Stimulated activated naive CD4-positive, alpha-beta T cell (primary cell): ENCODE data around the gene PIGM.
A peak's percentile ranks its signal among the peaks of the same experiment; 100 is the strongest.

Experiments used
- DNase-seq, 6 experiments: peaks; one replicate each; lab custom pipeline; 2025; lab: John Stamatoyannopoulos, UW

Gene PIGM

DNA sequence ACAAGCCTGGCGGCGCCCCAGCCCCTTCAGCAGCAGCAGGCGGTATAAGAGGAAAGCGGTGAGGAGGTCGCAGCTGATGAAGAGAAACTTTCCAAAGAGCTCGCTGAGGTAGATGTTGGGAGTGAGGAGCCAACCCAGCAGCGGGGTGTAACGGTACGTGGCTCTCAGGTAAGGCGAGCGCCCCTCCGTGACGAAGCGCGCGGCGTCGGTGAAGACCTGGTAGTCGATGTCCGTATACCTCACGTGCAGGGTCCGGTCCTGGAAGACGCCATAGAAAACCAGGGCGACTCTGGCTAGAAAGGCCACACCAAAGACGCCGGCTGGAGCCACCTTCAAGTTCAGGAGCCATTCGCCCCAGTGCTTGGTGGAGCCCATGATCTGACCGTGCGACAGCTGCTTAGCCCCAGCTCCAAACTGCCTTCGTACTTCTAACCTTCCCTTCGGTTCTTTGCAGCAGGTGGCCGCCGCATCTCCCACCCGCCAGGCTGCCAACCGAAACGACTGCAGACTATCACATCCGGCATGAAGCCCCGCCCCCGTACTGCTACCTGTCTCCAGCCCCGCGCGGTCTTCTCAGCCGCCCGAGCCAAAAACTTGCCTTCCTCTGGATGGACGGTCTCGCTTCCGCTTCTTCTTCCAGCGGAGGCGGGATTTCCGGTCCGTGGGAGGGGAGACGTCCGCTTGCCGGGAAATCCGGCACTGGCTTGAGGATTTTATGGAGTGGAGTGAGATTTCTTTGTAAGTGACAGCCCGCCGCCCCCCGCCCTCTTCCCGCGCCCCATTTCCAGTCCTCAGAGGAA is at the start of gene PIGM:
Gene PIGM, minus strand, starts transcription at position 626 of the 800 bp plus-strand sequence. Its CDS starts 251 bp downstream, at position 375.
- DNase-seq, result peak; percentile 81 to 91 (median 87)

GRCh38 chr1:160081261-160081936 is 49.6 kb upstream of the PIGM start, which contains the start of gene KCNJ9:
TSS of gene KCNJ9 (plus strand) at chr1:160081538. CDS start at chr1:160084031, 2,493 bp downstream.
- DNase-seq, result no peak

DNA sequence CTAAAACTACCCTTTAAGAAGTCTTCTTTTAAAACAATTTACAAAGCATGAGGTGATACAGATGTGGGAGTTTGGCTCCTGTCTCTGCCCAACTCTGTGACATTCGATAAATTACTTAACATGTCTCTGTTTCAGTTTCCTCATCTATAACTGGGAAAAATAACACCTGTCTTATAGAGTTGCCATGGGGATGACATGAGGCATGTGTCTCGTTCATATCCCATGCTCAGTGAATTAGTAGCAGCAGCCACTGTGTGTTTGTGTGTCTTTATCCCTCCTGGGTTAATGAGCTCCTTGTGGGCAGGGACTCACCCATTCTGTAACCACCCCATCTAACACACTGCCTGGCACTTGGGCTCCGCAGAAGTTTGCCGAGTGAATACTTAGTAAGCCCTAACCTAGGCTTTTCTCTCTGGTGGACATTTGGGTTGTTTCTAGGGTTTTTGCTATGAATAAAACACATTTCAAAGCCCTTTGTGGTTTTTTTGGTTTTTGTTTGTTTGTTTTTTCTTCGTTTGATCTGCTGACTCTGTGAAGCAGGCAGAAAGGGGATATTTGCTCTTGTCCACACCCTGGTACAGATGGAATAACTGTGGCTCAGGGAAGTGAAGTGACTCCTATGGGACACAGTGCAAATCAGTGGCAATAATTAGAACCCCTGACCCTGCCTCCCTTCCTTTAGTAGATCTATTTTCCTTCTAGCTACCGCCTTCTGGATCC is 48.8 kb upstream of the PIGM start:
- DNase-seq, result no peak

- no peak for DNase-seq
Observed at GRCh38 chr1:160079448-160079847, 47.7 kb upstream of the PIGM start.

GRCh38 chr1:160078512-160079195 is 46.9 kb upstream of the PIGM start:
- DNase-seq, result peak; percentile 9 to 63 (median 40)

DNA sequence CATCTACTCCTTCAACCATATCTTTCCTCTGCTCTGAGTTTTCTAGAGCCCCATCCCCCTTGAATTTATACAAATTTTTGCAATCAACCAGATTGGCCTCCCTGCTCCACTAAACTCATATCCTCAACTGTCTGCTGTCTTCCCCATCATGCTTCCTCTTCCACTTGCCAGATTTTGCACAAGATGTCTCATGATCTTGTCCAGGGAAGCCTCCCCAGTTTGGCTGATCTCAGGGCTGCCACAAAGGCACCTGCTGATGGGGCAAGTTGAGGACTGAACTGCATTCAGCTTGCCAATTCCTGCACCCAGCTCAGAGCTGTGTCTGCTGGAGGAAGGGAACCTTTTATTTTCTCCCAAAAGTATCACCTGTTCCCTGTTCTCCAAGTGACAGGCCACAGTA is 45.7 kb upstream of the PIGM start:
- no peak for DNase-seq

GRCh38 chr1:160076295-160076694 is 44.5 kb upstream of the PIGM start:
- DNase-seq, result no peak

DNA sequence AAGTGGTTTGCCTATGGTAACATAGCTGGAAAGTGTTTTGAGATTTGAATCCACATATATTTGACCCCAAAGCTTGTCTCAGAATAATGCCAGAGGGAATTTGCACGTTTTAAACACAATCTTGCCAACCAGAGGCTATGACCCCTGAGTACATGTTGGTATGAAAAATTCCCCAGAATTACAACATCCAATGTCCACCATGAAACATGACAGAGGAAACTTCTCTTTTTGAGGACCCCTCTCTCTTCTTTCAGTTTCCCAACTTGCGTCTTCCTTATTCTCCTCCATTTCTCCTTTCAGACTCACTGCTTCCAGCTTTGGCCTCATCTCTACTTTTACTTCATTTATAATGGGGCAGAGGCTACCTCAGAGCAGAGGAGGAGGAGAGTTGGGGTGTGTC is 44.0 kb upstream of the PIGM start:
- DNase-seq, result no peak

GRCh38 chr1:160074865-160075264 is 43.1 kb upstream of the PIGM start:
- DNase-seq, result no peak

GRCh38 chr1:160071289-160071688 is 39.5 kb upstream of the PIGM start:
- DNase-seq, result no peak

DNA sequence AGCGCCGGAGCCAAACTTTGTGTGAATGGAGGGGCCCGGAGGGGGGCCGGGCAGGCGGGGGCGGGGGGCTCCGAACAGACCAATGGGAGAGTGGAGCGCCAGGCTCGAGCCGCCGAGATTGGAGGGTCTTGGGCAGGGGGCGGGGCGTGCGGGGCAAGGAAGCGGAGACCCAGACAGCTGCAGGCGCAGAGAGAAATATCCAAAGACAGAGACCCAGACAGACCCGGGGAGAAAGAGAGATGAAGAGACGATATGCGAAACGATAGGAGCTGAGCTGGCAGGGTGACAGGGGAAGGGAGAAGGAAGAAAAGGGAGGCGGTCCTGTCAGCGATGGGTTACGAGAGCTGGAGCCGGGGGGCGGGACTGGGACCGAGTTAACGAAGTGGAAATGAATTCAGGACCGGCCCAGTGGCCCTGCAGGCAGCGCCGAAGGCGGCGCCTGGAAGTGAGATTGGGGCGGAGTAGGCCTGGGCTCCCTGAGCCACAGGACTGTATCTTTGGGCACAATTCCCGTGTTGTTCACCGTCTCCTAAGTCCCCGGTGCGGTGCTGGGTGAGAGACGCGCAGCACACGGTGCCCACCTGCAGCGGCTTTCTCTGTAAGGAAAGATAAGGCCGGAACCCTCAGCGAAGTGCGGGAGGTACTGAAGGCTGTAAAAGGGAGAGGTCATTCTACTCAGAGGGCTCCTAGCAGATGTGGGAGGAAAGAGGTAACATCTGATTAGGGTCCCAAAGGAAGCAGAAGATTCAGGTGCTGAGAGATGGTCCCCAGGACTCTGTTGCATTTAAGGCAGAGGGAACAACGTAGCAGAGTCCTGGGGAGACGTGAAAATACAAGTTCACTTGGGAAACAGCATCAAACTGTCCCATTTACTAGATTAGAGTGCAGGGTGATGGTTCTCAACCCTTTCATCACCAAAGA is 38.7 kb upstream of the PIGM start:
- peak; percentile 55 to 81 (median 72) for DNase-seq

DNA sequence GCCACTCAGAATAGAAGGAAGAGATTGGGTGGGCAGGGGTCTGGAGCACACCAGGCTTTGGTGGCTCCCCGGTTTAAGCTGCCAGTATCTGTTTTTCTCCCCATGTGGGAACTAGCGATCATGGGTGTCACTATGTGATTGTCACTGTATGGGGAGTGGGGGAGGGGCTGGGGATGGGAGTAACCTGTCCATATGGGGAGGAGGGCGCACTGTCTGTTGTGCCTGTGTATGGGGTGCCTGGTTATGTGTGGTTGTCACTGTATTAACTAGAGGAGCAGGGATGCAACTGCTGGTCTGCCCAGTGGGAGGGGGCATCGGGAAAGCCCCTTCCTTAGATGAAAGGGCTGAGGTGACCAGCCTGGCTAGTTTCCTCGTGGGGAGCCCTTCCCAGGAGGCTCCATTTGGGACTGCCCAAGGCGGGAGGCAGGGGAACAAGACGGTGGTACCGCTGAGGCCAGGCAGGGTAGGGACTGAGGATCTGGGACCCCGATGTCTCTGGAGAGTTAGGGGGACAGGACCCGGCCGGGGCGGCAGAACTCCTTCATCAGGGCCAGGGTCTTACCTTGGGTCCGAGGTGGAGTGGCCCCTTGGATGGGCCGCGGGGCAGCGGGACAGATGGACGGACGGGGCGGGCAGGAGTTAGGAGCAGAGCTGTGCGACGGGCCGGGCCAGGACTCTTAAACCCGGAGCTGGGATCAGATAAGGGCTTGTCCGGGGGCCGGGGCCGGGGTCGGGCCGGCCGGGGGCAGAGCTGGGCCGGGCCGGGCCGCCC is 37.9 kb upstream of the PIGM start, which contains the start of gene KCNJ10:
Gene KCNJ10, minus strand, starts transcription at position 701 of the 772 bp plus-strand sequence. CDS start 27,628 bp downstream, outside the sequence.
- DNase-seq, result peak in 1 of 6 experiments; percentile 44

- no peak for DNase-seq
Observed at GRCh38 chr1:160068225-160068624, 36.4 kb upstream of the PIGM start.

DNA sequence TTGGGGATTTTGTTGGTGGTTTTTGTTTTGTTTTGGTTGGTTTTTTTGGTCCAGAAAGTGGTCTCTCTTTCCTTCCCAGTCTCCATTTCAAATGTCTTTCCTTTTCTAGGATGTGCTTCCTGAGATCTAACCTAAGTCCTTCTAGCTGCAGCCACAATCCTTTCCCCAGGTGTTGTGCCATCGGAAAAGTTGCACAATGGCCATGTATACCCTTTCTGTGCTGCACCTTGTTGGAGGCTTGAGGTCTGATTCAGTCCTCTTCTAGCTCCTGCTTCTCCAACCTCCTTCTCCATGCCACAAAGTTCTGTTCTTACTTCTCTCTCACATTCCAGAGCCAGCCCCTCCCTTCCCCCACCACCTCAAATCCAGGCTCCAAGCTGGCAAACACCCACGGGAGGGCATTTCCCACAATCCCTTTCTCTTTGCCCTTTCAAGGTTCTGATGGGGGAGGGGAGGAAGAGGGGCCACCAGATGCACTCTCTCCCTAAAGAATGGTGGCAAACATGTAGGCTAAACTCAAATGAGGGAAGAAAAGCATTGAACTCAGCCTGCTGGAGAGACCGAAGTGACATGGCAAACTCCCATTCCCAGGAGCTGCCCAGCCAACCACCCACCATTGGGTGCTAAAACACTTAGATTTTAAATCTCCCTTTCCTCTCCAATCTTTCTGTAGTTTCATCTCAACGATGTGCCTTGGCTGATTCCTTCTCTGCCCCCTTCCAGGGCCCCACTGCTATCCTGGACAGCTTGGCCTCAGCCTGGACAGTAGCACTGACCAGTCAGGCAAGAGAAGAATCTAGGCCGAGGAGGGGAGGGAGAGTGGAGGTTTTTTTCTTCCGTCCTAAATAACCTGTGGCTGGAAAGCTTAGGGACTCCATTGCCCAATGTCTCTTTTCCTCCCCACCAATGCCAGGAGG is 35.3 kb upstream of the PIGM start:
- no peak for DNase-seq

DNA sequence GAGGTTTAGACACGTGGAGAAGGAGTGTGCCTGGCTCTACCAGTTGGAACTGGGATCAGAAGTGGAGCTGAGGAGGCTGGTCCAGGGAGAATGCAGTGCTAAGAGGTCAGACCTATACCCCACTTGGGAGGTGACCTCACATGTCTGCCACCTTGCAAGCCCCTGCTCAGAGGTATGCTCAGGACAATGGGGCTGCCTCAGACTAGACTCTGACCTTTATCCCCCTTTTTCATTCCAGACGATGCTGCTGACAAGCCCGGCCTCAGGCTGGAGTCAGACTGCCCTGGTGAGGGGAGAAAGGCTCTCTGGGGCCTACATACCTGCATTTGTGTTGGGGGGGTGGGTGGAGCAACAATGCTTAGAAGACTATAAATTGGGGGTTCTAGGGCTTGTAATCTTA is 33.0 kb upstream of the PIGM start:
- DNase-seq, result no peak

DNA sequence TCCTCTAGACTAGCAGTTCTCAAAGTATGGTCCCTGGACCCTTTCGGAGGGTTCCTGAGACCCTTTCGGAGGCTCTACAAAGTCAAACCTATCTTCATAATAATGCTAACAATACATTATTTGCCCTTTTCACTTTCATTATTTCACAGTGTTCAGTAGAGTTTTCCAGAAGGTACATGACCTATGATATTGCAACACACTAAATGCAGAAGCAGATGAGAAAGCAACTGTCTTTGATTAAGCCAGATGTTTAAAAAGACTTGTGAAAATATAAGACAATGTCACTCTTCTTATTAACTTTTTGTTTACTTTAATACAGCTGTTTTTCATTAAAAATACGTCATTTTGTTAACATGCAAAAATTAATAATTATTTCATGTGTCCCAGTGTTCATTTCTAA is 32.4 kb upstream of the PIGM start:
- no peak for DNase-seq

- no peak for DNase-seq
Observed at GRCh38 chr1:160063176-160063575, 31.4 kb upstream of the PIGM start.

- no peak for DNase-seq
Observed at GRCh38 chr1:160062230-160062532, 30.4 kb upstream of the PIGM start.
